Dermis blood vessel endothelial cell (primary cell): ENCODE data around the gene FEZF2. TPM values are rescaled to one million over a fixed set of nuclear protein-coding genes. Genes with fewer than 3 reads are reported as not detected.

Experiments used
- DNase-seq: peaks from one replicate; pipeline ENCODE4 v3.0.0; 2010
- total RNA-seq: library from RNA; depleted of rRNA; stranded (reverse); fragments of >200 nt; gene quantifications from 2 replicates; pipeline ENCODE4 v1.2.3, GENCODE V29; 2014

FEZF2 gene
- total RNA-seq, result not detected in 2 replicates

DNA sequence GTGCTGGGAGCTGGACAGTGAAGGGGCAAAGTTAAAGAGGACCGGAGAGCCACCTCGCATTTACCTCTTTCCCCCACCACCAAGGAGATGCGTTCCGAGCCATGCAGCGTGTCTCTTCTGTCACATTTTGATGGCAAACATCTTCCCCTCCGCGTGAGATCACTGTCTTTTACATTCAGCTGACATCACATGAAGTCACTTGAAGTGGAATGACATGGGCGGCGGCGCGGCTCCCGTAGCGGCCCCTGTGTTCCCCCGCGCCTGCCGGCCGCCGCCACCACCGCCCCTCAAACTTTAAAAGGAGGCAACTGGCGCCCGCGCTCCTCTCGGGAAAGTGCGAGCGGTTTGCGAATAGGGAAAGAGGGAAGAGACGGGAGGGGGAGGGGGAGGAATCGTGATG lies at the start of gene FEZF2:
FEZF2 (minus strand) TSS at position 336 of the 400 bp plus-strand sequence. CDS start 682 bp downstream, outside the sequence.
- no peak for DNase-seq

GRCh38 chr3:62421207-62421606 lies 47.9 kb upstream of the FEZF2 start:
- DNase-seq, result no peak

DNA sequence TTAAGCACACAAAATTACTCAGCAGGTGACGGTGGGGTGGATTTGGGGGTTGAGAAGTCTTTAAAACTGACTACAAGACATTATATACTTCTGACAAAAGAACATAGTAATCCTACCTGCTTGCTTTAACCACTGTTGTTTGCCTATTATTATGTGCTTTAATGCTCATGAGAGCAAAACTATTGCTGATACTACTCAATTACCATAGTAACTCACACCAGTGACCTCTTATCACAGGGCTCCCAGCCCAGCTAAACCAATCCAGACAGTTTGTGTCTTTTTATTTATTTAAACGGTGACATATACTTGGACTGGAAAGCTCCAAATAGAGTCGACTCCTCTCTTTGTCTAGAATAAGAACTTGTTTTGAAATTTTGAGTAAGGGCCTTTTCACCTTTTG lies 42.8 kb upstream of the FEZF2 start:
- DNase-seq, result no peak

- DNase-seq, result no peak
Observed at GRCh38 chr3:62415312-62415801, 42.0 kb upstream of the FEZF2 start.

DNA sequence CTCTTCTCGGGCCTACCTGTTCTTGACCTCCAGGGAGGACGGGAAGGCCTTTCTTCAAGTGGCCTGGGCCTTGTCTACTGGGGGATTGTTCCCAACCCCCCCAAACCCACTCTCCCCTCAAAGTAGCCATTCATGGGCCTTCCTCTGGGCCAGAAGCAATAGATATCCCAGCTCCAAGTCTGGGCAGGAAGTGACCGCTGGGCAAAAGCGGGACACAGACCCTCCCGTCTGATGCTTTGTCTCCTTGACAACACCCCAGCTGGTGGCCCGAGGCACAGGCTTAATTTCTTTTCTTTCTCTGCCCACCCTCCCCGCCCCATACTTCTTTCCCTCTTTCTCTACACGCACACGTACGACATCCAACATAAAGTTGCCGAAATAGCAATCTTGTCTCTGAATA lies 41.4 kb upstream of the FEZF2 start:
- no peak for DNase-seq

DNA sequence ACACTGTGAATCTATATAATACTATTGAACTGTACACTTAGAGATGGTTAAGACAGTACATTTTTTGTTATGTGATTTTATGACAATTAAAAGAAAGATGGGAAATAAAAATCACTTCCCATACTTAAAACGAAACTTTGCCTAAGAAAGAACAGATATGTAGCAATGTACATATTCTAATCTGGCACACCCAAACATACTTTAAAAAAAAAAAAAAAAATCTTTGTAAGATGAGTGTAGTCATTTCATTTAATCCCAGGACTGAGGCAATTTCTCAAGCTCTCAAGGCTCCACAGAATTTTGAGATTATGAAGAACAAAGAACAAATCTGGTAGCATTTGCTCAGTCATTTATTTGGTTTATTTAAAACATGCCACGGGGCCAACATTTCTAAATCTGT lies 40.3 kb upstream of the FEZF2 start:
- no peak for DNase-seq

DNA sequence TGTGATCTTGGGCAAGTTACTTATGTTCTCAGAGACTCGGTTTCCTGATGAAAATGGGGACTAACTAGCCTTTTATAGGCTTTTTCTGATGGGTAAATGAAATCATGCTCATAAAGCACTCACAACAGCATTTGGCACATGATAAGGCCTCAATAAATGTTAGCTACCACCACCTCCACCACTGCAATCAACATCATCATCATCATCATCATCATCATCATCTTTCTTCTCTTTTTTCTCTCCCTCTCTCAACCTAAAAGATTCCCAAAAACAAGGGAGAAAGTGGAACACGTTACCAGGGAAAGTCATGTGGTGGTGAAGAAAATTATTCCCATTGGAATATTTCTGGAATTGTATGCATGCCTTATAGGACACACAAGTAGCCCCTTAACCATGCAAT lies 33.6 kb upstream of the FEZF2 start:
- DNase-seq, result no peak

DNA sequence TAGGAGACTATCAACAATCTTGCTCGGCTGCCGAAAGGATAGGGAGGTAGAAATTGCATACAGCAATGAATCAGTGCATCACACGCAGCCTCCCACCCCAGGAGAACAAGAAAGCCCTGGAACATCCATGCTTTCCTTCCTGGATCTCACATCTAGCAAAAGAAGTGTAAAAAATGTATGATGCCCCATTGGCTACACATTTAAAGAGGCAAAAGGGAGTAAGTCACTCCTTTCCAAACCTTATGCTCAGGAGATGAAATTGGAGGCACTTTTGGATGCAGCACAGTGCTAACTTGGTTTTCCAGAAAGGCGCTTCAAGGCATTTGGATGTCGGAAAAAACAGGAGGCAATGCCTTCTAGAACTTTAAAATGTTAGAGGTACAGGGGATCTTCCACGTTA lies 32.2 kb upstream of the FEZF2 start:
- DNase-seq, result no peak

DNA sequence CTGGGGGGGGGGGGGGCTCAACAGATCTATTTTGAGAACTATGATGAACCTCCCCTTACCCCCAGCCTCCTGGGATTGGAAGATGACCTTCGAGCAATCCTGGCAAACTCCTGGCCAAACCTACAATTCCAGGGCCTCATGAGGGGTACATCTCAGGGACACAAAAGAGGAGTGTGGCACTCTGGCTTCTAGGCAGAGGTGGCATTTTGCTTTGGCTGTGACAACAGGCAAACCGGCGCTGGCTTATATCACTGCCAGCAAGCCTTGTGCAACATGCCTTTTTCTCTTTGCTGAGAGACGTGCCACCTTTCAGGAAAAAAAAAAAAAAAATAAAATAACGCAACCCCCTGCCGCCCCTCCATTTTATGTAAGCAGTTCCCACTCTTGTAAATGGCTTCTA lies 31.8 kb upstream of the FEZF2 start:
- DNase-seq, result no peak

- DNase-seq, result no peak
Observed at GRCh38 chr3:62404321-62404720, 31.0 kb upstream of the FEZF2 start.

DNA sequence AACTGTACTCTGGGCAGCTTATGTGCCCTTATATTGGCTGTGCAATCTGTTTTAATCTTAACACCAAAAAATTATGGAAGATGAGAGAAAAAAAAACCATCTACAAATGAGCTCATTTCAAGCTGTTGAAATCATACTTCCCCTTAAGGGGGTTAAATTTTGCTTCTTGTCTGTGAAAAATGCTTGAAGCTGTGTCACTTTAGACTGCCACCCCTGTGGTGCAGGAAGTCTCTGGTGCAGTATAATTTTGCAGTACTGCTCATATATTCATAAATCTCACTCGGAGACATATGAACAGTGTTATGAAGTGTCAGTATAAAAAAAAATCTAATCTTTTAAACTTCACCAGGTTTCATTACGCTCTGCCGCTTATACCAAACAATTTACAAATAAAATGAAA lies 30.4 kb upstream of the FEZF2 start:
- no peak for DNase-seq

GRCh38 chr3:62392626-62393292 lies 19.4 kb upstream of the FEZF2 start:
- no peak for DNase-seq

DNA sequence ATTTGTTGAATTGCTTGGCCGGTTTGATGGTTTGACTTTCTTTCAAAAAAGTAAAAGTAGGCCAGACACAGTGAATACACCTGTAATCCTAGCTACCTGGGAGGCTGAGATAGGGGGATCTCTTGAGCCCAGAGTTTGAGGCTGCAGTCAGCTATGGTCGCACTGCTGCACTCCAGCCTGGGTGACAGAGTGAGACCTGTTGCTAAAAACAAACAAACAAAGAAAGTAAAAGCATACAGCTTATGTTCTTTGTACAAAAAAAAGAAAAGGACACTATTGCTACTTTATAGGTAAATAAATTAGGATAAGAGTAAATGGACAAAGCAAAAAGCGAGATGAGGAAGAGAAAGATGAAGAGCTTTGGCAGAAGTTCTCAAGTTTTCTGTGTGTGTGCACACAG lies 13.9 kb upstream of the FEZF2 start:
- DNase-seq, result no peak

DNA sequence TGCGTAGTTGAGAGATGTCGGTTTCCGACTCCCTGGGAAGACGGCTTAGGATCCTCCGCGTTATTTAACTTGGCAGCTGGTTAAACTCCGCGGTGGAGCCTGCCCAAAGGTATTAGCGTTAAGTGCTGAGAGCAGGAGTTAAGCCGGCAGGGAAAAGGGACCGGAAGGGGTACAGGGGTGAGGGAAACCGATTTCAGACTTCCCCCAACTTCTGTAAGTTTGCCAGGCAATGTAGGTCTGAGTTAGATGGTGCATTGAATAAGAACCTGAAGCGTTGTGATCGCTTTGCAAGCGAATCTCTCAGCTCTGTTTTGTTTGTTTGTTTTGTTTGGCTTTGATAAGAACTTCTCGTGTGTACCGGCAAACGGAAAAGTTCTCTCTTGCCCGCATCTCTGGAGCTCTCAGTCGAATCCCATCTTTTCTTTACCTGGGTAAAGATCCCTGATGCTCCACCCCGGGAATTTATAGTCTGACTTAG lies 6.0 kb upstream of the FEZF2 start:
- no peak for DNase-seq

GRCh38 chr3:62378921-62379320 lies 5.6 kb upstream of the FEZF2 start:
- DNase-seq, result no peak

DNA sequence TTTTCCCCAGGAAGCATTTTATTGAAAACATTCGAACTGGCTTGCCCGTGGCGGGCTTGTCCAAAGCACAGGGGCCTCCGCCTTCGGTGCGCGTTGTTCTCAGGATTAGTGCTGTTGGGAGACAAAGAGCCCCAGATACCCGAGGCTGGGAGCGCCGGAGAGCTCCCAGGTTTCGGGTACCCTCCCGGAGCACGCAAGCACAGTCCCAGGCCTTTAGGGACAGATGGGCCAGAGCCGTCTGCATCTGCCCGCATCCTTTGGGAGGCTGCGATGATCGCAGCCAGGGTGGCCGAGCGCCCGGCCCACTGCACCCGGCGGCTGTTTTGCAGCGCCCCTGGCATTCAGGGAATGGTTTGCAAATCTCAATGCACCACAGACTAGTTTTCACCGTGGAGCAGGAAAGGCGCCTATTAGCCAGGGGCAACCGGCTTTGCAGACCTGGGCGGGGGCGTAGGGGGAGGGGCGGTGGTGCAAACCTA lies 5.0 kb upstream of the FEZF2 start:
- no peak for DNase-seq

GRCh38 chr3:62376906-62377877 lies 3.8 kb upstream of the FEZF2 start:
- DNase-seq, result no peak

DNA sequence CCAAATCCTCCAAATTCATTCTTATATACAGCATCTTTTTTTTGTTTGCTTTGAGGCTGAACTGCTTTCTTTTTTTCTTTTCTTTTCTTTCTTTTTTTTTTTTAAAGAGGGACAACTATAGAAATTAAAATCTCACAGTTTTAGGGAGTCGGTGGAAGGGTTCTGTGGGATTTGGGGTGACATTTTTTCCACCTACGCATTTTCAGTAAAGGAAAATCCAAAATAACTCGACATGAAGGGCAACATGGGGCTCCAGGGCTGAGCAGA lies 3.0 kb upstream of the FEZF2 start:
- no peak for DNase-seq

- no peak for DNase-seq
Observed at GRCh38 chr3:62375655-62376453, 2.5 kb upstream of the FEZF2 start.

GRCh38 chr3:62374341-62375218 lies 1.2 kb upstream of the FEZF2 start:
- DNase-seq, result peak; percentile 28

- no peak for DNase-seq
Observed at GRCh38 chr3:62373714-62374333, 474 bp upstream of the FEZF2 start.
